HepG2 (cell line): ENCODE results near the gene NFIC. TPM values are rescaled to one million over a fixed set of nuclear protein-coding genes. Genes with fewer than 3 reads are reported as not detected.
A peak's percentile ranks its signal among the peaks of the same experiment; 100 is the strongest.

Experiments used
- ARNT ChIP-seq: fragments of 450-650 bp; IDR thresholded peaks from 2 replicates; pipeline ENCODE4 v1.6.1; 2017
- ATF2 ChIP-seq: sonication (generic); formaldehyde crosslinking; IDR thresholded peaks from 2 replicates; pipeline ENCODE4 v1.4.0; 2020; ENCODE audit warnings: missing genetic modification reagents
- CCAR2 ChIP-seq: fragments of 200-400 bp; formaldehyde crosslinking; optimal IDR thresholded peaks from 2 replicates; pipeline ENCODE3; 2018; ENCODE audit warnings: low read depth, mild to moderate bottlenecking, low read length, moderate library complexity
- GTF2F1 ChIP-seq: fragments of 150-350 bp; IDR thresholded peaks from 2 replicates; pipeline ENCODE4 v1.6.1; 2014; ENCODE audit warnings: low read length
- HNRNPH1 ChIP-seq: fragments of 200-400 bp; formaldehyde crosslinking; optimal IDR thresholded peaks from 2 replicates; pipeline ENCODE3; 2017; ENCODE audit warnings: mild to moderate bottlenecking, low read depth, low read length
- KLF16 ChIP-seq, 2 experiments: sonication (generic) in 1 of 2; formaldehyde crosslinking in 1 of 2; IDR thresholded peaks; 2 replicates each; pipeline versions ENCODE4 v1.6.1 to v1.8.0; 2016 to 2023; ENCODE audit warnings: missing genetic modification reagents in 2 of 2, missing compliant biosample characterization in 1 of 2
- POGZ ChIP-seq: sonication (generic); formaldehyde crosslinking; IDR thresholded peaks from 2 replicates; pipeline ENCODE4 v1.4.0; 2020; ENCODE audit warnings: mild to moderate bottlenecking, missing genetic modification reagents
- REL ChIP-seq: sonication (generic); formaldehyde crosslinking; conservative IDR thresholded peaks from 2 replicates; pipeline ENCODE4 v1.8.0; 2022; ENCODE audit warnings: mild to moderate bottlenecking, missing genetic modification reagents, moderate library complexity
- RXRA ChIP-seq: sonication (generic); formaldehyde crosslinking; IDR thresholded peaks from 2 replicates; pipeline ENCODE4 v1.5.1; 2020; ENCODE audit warnings: missing genetic modification reagents
- SMAD9 ChIP-seq: sonication (generic); formaldehyde crosslinking; IDR thresholded peaks from 2 replicates; pipeline ENCODE4 v1.5.1; 2020; ENCODE audit warnings: mild to moderate bottlenecking, missing genetic modification reagents
- SNAI1 ChIP-seq: sonication (generic); formaldehyde crosslinking; IDR thresholded peaks from 2 replicates; pipeline ENCODE4 v1.5.0; 2020; ENCODE audit warnings: mild to moderate bottlenecking, missing genetic modification reagents, borderline replicate concordance
- TCF7L2 ChIP-seq: IDR thresholded peaks from 2 replicates; pipeline ENCODE4 v1.6.1; 2011; ENCODE audit warnings: mild to moderate bottlenecking, low read depth, low read length, moderate library complexity
- ZNF124 ChIP-seq: sonication (generic); formaldehyde crosslinking; IDR thresholded peaks from 2 replicates; pipeline ENCODE4 v1.4.0; 2020; ENCODE audit warnings: missing genetic modification reagents
- ZNF230 ChIP-seq: sonication (generic); formaldehyde crosslinking; IDR thresholded peaks from 2 replicates; pipeline ENCODE4 v1.4.0; 2020; ENCODE audit warnings: mild to moderate bottlenecking, missing genetic modification reagents
- ZNF263 ChIP-seq: sonication (generic); formaldehyde crosslinking; IDR thresholded peaks from 2 replicates; pipeline ENCODE4 v1.4.0; 2020; ENCODE audit warnings: missing genetic modification reagents
- ZNF747 ChIP-seq: sonication (generic); formaldehyde crosslinking; IDR thresholded peaks from 2 replicates; pipeline ENCODE4 v1.8.1; 2023; ENCODE audit warnings: missing genetic modification reagents, mild to moderate bottlenecking, borderline replicate concordance
- ZNF792 ChIP-seq: IDR thresholded peaks from 2 replicates; pipeline ENCODE4 v1.6.1; 2016
- ZNF883 ChIP-seq: sonication (generic); formaldehyde crosslinking; IDR thresholded peaks from 2 replicates; pipeline ENCODE4 v1.5.1; 2020; ENCODE audit warnings: mild to moderate bottlenecking, missing genetic modification reagents; ENCODE audit errors: not compliant biosample characterization
- polyA plus RNA-seq, 8 experiments: library from polyadenylated mRNA; depleted of rRNA in 3 of 8; stranded (reverse) in 7 of 8; unstranded in 1 of 8; fragments of >200 nt; fragmentation: Illumina TruSeq in 4 of 8; extraction: Trizol in 4 of 8; gene quantifications; 2 replicates each; pipeline versions ENCODE4 v1.2.1 to v1.2.3, GENCODE V29; 2011 to 2016; ENCODE audit warnings: low read depth in 4 of 8, missing spikeins in 1 of 8, mixed read lengths in 1 of 8; ENCODE audit not compliant: insufficient read depth in 1 of 8
- total RNA-seq, 5 experiments: library from RNA; depleted of rRNA; stranded (reverse); fragments of >200 nt; fragmentation: Illumina TruSeq; extraction: Trizol; gene quantifications; 2 replicates each; pipeline ENCODE4 v1.2.3, GENCODE V29; 2016; ENCODE audit warnings: low read depth in 1 of 5
- TF ChIP-seq, protein P1 (sequence below): sonication (generic); formaldehyde crosslinking; conservative IDR thresholded peaks from 2 replicates; pipeline ENCODE4 v1.4.0; 2020; ENCODE audit warnings: missing genetic modification reagents
- TF ChIP-seq, protein P2 (sequence below): sonication (generic); formaldehyde crosslinking; IDR thresholded peaks from 2 replicates; pipeline ENCODE4 v1.9.0; 2021; ENCODE audit warnings: missing genetic modification reagents, mild to moderate bottlenecking, borderline replicate concordance
- TF ChIP-seq, protein P3 (sequence below): sonication (generic); formaldehyde crosslinking; IDR thresholded peaks from 2 replicates; pipeline ENCODE4 v1.4.0; 2020; ENCODE audit warnings: mild to moderate bottlenecking, missing genetic modification reagents
- TF ChIP-seq, protein P4 (sequence below): sonication (generic); formaldehyde crosslinking; IDR thresholded peaks from 2 replicates; pipeline ENCODE4 v1.8.0; 2022; ENCODE audit warnings: low read depth, missing genetic modification reagents
- TF ChIP-seq, protein P5 (sequence below): sonication (generic); formaldehyde crosslinking; IDR thresholded peaks from 2 replicates; pipeline ENCODE4 v1.9.0; 2021; ENCODE audit warnings: missing genetic modification reagents, borderline replicate concordance

The NFIC gene
- total and polyA plus RNA-seq, 2 of the 13 experiments (the other 11 are each of a cell fraction or from before 2014, with no cell fraction given), result 1.3 to 2.5 TPM

DNA sequence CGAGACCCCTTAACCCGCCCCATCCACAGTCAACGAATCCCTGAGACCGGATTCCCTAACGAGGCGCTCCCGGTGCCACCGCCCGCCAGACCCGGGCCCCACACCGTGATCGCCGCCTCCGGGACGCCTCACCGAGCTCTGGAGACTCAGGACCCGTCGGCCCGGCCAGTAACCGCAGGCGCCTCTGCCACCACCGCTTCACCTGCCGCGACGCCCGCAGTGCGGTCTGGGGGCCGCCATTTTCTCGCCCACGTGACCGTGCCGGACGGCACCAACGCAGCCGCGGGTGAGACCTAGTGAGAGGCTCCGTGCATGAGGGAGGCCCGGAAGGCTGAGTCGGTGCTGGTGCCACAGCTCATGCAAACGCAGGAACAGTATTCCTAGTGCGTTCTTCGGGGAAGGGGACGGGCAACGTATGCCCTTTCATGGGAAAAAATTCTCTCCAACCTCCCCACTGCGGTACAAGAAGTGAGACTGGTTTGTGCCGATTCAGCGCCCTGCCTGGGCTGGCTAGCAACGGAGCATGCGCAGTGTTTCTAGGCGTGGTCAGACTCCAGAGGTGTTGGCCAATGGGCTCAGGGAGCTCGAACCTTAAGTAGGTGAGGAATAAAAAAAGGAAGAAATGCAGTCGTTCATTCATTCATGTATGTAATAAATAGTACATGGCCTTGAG is 134.2 kb downstream of the NFIC start, which contains the start of gene DOHH (continued):
- TF ChIP-seq, protein P1, sequence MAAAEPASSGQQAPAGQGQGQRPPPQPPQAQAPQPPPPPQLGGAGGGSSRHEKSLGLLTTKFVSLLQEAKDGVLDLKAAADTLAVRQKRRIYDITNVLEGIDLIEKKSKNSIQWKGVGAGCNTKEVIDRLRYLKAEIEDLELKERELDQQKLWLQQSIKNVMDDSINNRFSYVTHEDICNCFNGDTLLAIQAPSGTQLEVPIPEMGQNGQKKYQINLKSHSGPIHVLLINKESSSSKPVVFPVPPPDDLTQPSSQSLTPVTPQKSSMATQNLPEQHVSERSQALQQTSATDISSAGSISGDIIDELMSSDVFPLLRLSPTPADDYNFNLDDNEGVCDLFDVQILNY, result no peak; the same call in 1 of the 2 replicates
- TF ChIP-seq, protein P2, sequence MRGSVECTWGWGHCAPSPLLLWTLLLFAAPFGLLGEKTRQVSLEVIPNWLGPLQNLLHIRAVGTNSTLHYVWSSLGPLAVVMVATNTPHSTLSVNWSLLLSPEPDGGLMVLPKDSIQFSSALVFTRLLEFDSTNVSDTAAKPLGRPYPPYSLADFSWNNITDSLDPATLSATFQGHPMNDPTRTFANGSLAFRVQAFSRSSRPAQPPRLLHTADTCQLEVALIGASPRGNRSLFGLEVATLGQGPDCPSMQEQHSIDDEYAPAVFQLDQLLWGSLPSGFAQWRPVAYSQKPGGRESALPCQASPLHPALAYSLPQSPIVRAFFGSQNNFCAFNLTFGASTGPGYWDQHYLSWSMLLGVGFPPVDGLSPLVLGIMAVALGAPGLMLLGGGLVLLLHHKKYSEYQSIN (CRISPR knock-in tag), result no peak
- TF ChIP-seq, protein P3, sequence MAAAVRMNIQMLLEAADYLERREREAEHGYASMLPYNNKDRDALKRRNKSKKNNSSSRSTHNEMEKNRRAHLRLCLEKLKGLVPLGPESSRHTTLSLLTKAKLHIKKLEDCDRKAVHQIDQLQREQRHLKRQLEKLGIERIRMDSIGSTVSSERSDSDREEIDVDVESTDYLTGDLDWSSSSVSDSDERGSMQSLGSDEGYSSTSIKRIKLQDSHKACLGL (CRISPR knock-in tag), result peak; percentile 96
- TF ChIP-seq ZNF230 (CRISPR knock-in tag) (peak; percentile 94), SNAI1 (0 out of 2 replicates have a peak, but pooled peaks have one; percentile 71), ATF2 (peak; percentile 76), ZNF747 (CRISPR knock-in tag) (peak; percentile 87), RXRA (CRISPR knock-in tag) (peak; percentile 62; the same call in 1 of the 2 replicates), POGZ (CRISPR knock-in tag) (peak; percentile 78), HNRNPH1 (no peak), KLF16 (CRISPR knock-in tag; IDR thresholded peaks at IDR 0.05) (peak in 1 of 2 experiments; percentile 78; a peak in 2 of 4 replicates), ARNT (no peak), SMAD9 (0 out of 2 replicates have a peak, but pooled peaks have one; percentile 66), ZNF883 (CRISPR knock-in tag) (peak; percentile 94), CCAR2 (no peak), ZNF124 (no peak), REL (CRISPR knock-in tag) (peak; percentile 93), GTF2F1 (no peak), ZNF792 (CRISPR knock-in tag) (peak; percentile 74), TCF7L2 (no peak), ZNF263 (no peak)
- TF ChIP-seq, protein P4, sequence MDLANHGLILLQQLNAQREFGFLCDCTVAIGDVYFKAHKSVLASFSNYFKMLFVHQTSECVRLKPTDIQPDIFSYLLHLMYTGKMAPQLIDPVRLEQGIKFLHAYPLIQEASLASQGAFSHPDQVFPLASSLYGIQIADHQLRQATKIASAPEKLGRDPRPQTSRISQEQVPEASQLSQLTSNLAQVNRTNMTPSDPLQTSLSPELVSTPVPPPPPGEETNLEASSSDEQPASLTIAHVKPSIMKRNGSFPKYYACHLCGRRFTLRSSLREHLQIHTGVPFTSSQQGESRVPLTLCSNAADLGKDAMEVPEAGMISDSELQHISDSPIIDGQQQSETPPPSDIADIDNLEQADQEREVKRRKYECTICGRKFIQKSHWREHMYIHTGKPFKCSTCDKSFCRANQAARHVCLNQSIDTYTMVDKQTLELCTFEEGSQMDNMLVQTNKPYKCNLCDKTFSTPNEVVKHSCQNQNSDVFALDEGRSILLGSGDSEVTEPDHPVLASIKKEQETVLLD (CRISPR knock-in tag), result peak; percentile 78
- TF ChIP-seq, protein P5, sequence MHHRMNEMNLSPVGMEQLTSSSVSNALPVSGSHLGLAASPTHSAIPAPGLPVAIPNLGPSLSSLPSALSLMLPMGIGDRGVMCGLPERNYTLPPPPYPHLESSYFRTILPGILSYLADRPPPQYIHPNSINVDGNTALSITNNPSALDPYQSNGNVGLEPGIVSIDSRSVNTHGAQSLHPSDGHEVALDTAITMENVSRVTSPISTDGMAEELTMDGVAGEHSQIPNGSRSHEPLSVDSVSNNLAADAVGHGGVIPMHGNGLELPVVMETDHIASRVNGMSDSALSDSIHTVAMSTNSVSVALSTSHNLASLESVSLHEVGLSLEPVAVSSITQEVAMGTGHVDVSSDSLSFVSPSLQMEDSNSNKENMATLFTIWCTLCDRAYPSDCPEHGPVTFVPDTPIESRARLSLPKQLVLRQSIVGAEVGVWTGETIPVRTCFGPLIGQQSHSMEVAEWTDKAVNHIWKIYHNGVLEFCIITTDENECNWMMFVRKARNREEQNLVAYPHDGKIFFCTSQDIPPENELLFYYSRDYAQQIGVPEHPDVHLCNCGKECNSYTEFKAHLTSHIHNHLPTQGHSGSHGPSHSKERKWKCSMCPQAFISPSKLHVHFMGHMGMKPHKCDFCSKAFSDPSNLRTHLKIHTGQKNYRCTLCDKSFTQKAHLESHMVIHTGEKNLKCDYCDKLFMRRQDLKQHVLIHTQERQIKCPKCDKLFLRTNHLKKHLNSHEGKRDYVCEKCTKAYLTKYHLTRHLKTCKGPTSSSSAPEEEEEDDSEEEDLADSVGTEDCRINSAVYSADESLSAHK (CRISPR knock-in tag), result no peak
